Muscle of leg (tissue), 11 donors: ENCODE measurements around the gene UAP1L1. TPM values are rescaled to one million over a fixed set of nuclear protein-coding genes. Genes with fewer than 3 reads are reported as not detected.
"Not testable (repeated sequence)": the region's sequence is repeated elsewhere in the genome, so short reads cannot be mapped to it uniquely, and the experiment has no call there.

ENCODE experiments used
- DNase-seq: peaks from one replicate; pipeline ENCODE4 v3.0.0; 2013
- H3K27ac ChIP-seq: one replicate; pipeline ENCODE4 v1.5.1; 2013; ENCODE audit warnings: mild to moderate bottlenecking, low read length, control low read depth
- H3K27me3 ChIP-seq: one replicate; pipeline ENCODE4 v1.6.1; 2013; ENCODE audit warnings: low read length; ENCODE audit not compliant: control insufficient read depth, insufficient read depth
- H3K36me3 ChIP-seq: one replicate; pipeline ENCODE4 v1.6.1; 2013; ENCODE audit warnings: low read length; ENCODE audit not compliant: control insufficient read depth, insufficient read depth
- H3K4me1 ChIP-seq: one replicate; pipeline ENCODE4 v1.6.1; 2013; ENCODE audit warnings: low read length; ENCODE audit not compliant: control insufficient read depth, insufficient read depth
- H3K4me3 ChIP-seq: one replicate; pipeline ENCODE4 v1.5.1; 2013; ENCODE audit warnings: low read length, control low read depth
- H3K9me3 ChIP-seq: replicated peaks from 2 replicates; pipeline ENCODE4 v1.6.1; 2013; ENCODE audit warnings: low read depth, low read length; ENCODE audit not compliant: control insufficient read depth
- WGBS: methylation state at CpG from one replicate; pipeline ENCODE4 v1.1.5; 2013; ENCODE audit warnings: missing lambda C conversion rate; ENCODE audit not compliant: insufficient coverage; 5-methylcytosine and 5-hydroxymethylcytosine counted together
- polyA plus RNA-seq, 8 donors: library from polyadenylated mRNA; unstranded; fragments of 120-200 nt; gene quantifications; one replicate each; pipeline versions ENCODE4 v1.2.1 to v1.2.3, GENCODE V29; 2013; ENCODE audit warnings: inconsistent platforms in 1 of 8, low replicate concordance in 1 of 8; ENCODE audit not compliant: insufficient read length in 8 of 8, insufficient read depth in 1 of 8
- total RNA-seq: library from RNA; stranded (reverse); fragments of 120-200 nt; gene quantifications from one replicate; pipeline ENCODE4 v1.2.4, GENCODE V29; 2013

UAP1L1 gene
- total and polyA plus RNA-seq, 9 donors = 1.8 to 3.8 (median 2.1) TPM

DNA sequence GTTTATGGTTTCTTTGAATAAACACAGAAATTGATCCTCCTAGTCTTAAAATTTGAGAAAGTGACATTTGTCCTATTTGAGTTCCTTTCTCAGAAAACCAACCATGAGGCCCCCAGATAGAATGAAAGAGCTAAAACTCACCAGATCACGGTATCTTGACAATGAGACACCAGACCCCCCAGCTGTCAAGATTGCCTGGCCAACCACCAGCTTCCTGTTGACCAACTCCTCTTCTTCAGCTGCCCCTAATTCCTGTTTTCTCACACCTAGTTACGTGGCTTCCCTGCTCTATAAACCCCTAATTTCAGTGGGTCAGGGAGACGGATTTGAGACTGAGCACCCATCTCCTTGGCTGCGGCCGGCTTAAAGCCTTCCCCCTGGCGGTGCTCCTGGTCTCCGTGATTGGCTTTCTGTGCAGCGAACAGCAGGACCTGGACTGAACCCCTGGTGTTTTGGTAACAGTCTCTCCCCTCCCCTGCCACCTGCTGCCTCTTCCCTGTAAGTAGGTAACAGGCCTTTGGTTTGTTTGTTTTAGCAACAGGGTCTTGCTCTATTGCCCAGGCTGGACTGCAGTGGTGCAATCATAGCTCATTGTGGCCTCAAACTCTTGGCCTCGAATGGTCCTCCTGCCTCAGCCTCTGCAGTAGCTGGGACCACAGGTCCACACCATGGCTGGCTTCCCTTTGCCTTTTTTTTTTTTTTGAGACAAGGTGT lies 18.6 kb upstream of the UAP1L1 start:
- H3K27ac ChIP-seq = no peak overlapping the region
- no peaks in the 10 kb centered on the region for H3K36me3 ChIP-seq
- H3K27me3 ChIP-seq = peaks cover 18% of the 10 kb centered on the region
- H3K4me3 ChIP-seq = no peak overlapping the region
- H3K4me1 ChIP-seq = peaks cover 41% of the 10 kb centered on the region
- no peaks in the 10 kb centered on the region for H3K9me3 ChIP-seq
- DNase-seq = no peak
- WGBS = 70% methylated on average over 6 of the region's 9 CpGs

DNA sequence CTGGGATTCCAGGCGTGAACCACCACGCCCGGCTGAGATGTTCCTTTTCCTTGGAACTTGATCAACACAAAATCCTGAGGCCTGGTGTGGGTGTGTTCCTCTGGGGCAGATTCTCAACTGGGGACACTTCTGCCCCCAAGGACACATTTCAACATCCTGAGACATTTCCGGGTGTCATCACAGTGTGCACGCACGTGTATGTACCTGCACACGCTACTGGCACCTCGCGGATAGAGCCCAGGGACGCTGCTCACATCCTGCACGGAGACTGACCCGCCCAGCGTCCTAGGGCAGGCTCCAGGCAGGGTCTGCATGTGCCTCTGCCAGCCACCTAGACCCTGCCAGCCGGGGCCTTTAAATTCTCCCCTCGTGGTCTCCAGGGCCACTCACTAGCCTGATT lies 14.9 kb upstream of the UAP1L1 start:
- no peaks in the 10 kb centered on the region for H3K27me3 ChIP-seq
- no peak overlapping the region for H3K27ac ChIP-seq
- no peak for DNase-seq
- H3K4me1 ChIP-seq = peaks cover 16% of the 10 kb centered on the region
- no peak overlapping the region for H3K4me3 ChIP-seq
- H3K36me3 ChIP-seq = no peaks in the 10 kb centered on the region
- 87% methylated on average over 12 of the region's 15 CpGs for WGBS
- H3K9me3 ChIP-seq = no peaks in the 10 kb centered on the region

DNA sequence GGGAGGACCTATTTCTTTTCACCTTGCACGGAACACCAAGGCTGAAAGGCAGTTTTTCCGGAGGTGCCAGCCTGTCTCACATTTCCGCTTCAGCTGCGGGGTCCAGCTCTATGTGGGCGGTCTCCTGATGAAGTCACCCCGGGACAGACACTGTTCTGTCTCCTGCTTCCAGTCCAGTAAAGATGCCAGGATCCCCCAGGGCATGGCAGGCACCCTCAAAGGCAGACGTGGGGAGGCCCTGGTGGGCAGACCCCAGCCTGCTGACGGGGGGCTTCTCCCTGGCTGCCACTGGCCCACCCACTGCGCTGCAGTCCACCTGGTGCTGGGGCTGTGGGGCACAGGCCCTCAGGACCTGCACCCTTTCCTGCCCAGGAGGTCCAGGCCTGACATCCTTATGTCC lies 14.5 kb upstream of the UAP1L1 start:
- H3K27ac ChIP-seq = not testable (repeated sequence)

GRCh38 chr9:137063311-137064026 lies 13.8 kb upstream of the UAP1L1 start:
- 77% methylated on average over 24 of the region's 26 CpGs for WGBS
- Histone ChIP-seq H3K27ac (no peak overlapping the region), H3K4me3 (no peak overlapping the region), H3K9me3 (no peaks in the 10 kb centered on the region), H3K36me3 (no peaks in the 10 kb centered on the region), H3K4me1 (peaks cover 13% of the 10 kb centered on the region), H3K27me3 (no peaks in the 10 kb centered on the region)
- DNase-seq = no peak

More for the DNA sequence above, 14.5 kb upstream of the UAP1L1 start:
- not testable (repeated sequence) for H3K4me3 ChIP-seq, H3K9me3 ChIP-seq, H3K27me3 ChIP-seq, DNase-seq, H3K36me3 ChIP-seq
- H3K4me1 ChIP-seq = peaks cover 12% of the 10 kb centered on the region
- WGBS = 73% methylated on average over 4 of the region's 9 CpGs

DNA sequence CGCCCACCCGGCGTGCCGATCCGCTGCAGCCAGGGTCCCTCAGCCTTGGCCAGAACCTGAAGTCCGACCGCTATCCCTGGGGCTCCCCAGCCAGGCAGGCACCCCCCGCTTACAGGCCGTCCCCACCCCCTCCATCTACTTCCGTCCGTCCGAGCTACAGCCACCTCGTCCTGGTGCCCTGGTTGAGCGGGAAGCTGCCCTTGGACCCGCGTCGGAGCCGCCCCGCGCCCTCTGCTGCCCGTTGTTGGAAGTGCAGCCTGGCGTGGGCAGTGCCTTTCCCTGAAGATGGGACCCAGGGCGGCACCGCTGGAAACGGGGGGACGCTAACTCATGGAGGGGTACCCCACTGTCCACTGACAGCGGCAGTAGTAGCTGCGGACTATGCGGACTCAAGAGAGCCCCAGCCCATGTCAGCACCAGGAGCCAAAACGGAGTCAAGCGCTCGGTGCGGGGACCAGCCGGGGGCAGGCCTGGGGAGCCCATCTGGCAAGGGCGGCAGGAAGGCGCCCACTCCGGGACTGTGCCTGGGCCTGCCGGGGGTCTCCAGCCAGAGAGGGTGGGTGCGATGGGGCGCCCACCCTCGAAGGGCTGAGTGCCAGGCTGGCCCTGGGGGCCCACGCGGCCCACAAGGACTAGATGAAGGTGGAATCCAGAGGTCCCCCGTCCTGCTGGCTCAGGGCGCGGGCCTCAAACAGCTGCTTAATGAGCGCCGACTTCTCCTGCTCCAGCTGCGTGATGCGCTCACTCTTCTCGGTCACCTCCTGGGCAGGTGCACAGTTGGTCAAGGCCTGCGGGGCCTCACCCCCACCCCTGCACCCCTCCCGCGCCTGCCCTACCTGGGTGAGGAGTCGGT lies 13.1 kb upstream of the UAP1L1 start:
- DNase-seq = peak; percentile 54
- H3K4me3 ChIP-seq = no peak overlapping the region
- no peaks in the 10 kb centered on the region for H3K36me3 ChIP-seq
- no peaks in the 10 kb centered on the region for H3K9me3 ChIP-seq
- H3K27me3 ChIP-seq = peaks cover 2% of the 10 kb centered on the region
- H3K4me1 ChIP-seq = peaks cover 20% of the 10 kb centered on the region
- no peak overlapping the region for H3K27ac ChIP-seq
- 44% methylated on average over 50 of the region's 55 CpGs for WGBS

DNA sequence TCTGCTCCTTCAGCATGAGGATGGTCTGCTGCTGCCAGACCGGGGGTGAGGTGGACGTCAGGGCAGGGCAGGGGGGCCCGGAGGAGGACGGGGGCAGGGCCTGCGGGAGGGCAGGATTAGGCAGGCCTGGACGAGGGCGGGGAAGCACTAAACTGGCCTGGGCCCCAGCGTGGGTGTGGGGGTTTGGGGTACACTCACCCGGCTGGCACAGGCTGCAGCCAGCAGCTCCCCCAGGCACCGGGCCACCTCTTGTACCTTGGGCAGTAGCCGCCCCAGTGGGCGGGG lies 12.5 kb upstream of the UAP1L1 start:
- peaks cover 7% of the 10 kb centered on the region for H3K27me3 ChIP-seq
- no peak overlapping the region for H3K27ac ChIP-seq
- H3K4me3 ChIP-seq = no peak overlapping the region
- H3K4me1 ChIP-seq = peaks cover 25% of the 10 kb centered on the region
- H3K36me3 ChIP-seq = no peaks in the 10 kb centered on the region
- DNase-seq = no peak
- 87% methylated on average over 5 of the region's 12 CpGs for WGBS
- H3K9me3 ChIP-seq = no peaks in the 10 kb centered on the region

GRCh38 chr9:137065336-137065967 lies 11.9 kb upstream of the UAP1L1 start:
- Histone ChIP-seq H3K27ac (no peak overlapping the region), H3K27me3 (peaks cover 7% of the 10 kb centered on the region), H3K9me3 (no peaks in the 10 kb centered on the region), H3K4me1 (peaks cover 25% of the 10 kb centered on the region), H3K36me3 (no peaks in the 10 kb centered on the region), H3K4me3 (no peak overlapping the region)
- DNase-seq = no peak
- 80% methylated on average over 22 of the region's 23 CpGs for WGBS

- Histone ChIP-seq H3K27ac (no peak overlapping the region), H3K27me3 (peaks cover 7% of the 10 kb centered on the region), H3K36me3 (no peaks in the 10 kb centered on the region), H3K4me3 (no peak overlapping the region), H3K4me1 (peaks cover 32% of the 10 kb centered on the region), H3K9me3 (no peaks in the 10 kb centered on the region)
- no peak for DNase-seq
- 87% methylated on average over 21 of the region's 26 CpGs for WGBS
Measured at GRCh38 chr9:137066096-137066861, 11.0 kb upstream of the UAP1L1 start.

- no peak overlapping the region for H3K4me3 ChIP-seq
- peak; percentile 84 for DNase-seq
- no peak overlapping the region for H3K27ac ChIP-seq
- 60% methylated on average over 11 of the region's 12 CpGs for WGBS
- H3K36me3 ChIP-seq = no peaks in the 10 kb centered on the region
- peaks cover 7% of the 10 kb centered on the region for H3K27me3 ChIP-seq
- H3K4me1 ChIP-seq = peaks cover 34% of the 10 kb centered on the region
- no peaks in the 10 kb centered on the region for H3K9me3 ChIP-seq
Measured at GRCh38 chr9:137067860-137068538, 9.3 kb upstream of the UAP1L1 start.
